GM18507 (cell line): ENCODE data around the gene CYB561D2.

Experiments
- DNase-seq: peaks from one replicate; pipeline ENCODE4 v3.0.0; 2011; ENCODE audit warnings: low read depth; ENCODE audit not compliant: insufficient read length; ENCODE audit errors: extremely low spot score
- FAIRE-seq: peaks from 2 replicates; lab custom pipeline; 2011; peaks lifted over from hg19 to GRCh38; lab: Jason Lieb, UNC

CYB561D2 gene

DNA sequence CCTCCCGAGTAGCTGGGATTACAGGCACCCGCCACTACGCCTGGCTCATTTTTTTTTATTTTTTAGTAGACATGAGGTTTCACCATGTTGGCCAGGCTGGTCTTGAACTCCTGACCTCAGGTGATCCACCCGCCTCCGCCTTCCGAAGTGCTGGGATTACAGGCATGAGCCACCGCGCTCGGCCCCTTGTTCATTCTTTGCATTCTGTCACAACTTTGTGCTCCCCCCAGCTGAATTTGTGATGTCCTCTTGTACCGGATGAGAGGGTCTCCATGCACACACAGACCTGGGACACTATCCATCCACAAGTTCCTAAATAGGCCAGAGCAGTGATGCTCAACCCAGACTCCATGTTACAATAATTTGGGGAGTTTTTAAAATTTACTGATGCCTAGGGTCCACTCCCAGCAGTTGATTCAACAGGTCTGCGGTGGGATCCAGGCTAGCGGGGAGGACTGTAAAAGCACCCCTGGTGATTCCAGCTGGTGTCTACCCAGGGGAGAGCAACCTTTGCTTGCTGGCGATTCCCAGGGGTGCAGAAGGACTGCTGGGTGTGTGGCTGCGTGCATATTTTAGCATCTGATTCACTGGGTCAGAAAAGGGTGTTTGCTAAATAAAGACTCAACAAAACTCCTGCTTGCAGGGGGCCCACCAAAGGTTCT is 11.0 kb upstream of the CYB561D2 start:
- DNase-seq (no peak), FAIRE-seq (peak; percentile 26)

DNA sequence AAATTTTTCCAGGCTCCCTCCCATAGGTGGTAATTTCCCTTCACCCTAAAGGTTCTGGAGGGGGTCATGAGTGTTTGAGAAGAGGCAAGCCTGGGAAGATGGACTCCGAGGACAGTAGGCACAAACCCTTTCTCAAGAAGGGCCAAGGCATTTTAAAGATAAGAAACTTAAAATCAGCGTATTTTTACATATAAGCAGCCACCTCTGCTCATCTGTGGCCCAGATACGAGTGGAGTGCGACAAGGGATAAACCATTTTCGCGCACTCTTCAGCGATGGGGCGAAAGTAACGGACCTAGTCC is 10.6 kb upstream of the CYB561D2 start:
- DNase-seq (no peak), FAIRE-seq (no peak)

DNA sequence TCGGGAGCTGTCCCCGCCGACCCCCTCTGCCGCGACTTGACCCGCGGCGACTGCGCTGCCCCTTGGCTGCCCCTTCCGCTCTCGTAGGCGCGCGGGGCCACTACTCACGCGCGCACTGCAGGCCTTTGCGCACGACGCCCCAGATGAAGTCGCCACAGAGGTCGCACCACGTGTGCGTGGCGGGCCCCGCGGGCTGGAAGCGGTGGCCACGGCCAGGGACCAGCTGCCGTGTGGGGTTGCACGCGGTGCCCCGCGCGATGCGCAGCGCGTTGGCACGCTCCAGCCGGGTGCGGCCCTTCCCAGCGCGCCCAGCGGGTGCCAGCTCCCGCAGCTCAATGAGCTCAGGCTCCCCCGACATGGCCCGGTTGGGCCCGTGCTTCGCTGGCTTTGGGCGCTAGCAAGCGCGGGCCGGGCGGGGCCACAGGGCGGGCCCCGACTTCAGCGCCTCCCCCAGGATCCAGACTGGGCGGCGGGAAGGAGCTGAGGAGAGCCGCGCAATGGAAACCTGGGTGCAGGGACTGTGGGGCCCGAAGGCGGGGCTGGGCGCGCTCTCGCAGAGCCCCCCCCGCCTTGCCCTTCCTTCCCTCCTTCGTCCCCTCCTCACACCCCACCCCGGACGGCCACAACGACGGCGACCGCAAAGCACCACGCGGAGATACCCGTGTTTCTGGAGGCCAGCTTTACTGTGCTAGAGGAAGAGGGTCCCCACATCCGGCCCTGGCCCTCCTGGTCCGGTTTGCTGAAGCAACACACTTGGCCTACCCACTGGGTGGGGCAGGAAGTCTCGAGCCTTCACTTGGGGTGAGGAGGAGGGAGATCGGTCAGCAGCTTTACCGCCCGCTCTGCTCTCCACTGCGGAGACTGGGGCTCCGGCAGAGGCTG is 10.0 kb upstream of the CYB561D2 start, which contains the start of gene RASSF1:
TSS of gene RASSF1 (minus strand) at position 389 of the 882 bp plus-strand sequence. CDS start at position 358, 31 bp downstream.
- FAIRE-seq (peak; percentile 88), DNase-seq (peak; percentile 65)

DNA sequence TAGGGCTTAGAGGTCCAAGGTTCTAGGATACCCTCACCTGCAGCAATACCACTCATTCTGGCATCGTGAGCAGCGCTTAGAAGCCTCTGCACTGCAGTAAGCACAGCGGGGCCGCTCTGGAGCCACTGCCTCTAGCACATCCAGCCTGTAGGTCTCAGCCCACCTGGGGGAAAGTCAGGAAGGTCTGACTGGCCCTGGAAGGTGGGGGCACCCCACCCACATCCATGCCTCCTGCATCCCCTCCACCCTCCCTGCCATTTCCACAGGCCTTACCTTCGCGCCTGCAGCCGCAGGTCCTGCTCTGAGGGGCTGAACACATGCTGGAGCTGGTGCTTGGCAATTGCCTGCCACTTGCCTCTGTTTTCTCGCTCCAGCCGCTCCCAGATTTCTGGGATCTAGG is 9.1 kb upstream of the CYB561D2 start:
- DNase-seq (no peak), FAIRE-seq (no peak)

DNA sequence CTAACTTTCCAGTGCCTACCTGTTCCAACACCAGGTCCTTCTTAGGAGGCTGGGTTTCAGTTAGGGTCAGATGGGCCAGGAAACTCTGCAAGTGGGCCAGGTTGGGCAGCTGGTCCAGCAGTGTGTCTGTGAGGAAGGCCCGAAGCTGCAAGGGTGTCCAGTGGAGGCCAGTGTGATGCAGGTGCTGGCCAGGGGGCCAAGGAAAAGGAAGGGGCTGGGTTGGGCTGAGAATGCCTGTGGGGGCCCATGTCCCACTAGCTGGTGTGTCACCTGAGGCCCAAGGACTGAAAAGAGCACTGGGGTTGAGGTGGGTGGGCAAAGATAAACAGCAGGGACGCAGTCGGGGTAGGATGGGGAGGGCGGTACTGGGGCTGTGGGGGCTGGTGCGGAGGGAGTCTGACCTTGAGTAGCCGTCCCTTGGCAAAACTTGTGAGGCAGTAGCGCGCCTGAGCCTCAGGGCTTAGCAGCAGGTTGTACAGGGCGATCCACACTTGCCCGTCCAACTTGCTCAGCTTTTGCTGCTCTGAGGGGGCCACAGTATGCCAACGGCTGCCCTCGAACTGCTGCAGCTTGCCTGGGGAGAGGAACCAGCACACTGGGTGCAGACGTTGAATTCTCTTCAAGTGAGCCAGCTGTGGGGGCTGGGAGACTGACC is 8.5 kb upstream of the CYB561D2 start:
- no peak for FAIRE-seq
- no peak for DNase-seq

DNA sequence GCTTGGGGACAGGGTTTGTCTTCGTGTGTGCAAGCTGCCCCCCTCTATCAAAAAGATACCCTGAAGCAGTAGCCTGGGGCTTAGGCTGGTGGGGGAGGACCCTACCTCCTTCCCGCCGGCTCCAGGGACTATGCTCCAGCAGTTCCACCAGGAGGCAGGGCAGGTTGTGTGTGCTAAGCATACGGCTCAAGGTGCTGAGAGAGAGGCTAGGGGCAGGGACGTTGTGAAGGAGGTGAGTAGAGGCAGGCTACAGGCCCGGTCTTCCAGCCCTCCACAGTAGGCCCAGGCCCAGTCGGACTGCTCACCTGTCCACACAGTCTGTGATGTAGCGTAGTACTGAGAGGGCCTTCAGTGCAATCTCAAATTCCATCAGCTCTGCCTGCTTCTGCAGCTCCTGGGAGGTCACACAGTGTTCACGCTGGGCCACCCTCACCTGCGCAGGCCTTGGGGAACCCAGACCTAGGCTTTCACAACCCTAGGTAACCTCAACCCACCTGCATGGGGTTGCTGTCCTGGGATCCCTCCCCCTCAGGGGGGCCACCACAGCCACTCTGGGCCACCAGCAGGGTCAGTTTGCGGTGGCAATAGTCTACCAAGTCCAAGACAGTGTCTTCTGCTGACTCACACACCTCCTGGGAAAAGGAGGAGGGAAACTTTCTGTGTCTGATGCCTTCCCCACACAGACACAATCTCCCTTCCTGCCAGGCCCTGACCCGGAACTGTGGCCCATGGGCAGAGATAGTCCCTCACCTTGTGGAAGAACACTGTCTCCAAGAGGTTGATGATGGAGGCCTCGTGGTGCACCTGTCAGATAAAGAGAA is 7.6 kb upstream of the CYB561D2 start:
- FAIRE-seq: no peak
- DNase-seq: no peak

DNA sequence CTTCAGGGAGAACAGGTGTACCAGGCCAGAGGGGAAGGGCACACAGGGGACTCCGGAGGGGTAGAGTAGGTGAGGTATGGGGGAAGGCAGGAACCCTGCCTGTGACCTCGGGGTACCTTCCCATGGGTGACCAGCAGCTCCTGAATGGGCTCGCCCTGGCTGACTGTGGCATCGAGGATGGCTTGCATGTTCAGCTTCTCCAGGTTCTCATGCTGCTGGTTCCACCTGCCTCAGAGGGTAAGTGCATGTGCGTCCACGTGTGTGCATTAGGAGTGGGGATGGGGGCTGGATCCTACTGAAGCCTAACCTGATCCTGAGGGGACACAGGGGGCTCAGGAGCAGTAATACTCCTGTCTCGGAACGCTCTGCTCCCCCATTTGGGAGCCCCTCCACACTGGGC is 5.7 kb upstream of the CYB561D2 start:
- FAIRE-seq (no peak), DNase-seq (no peak)

DNA sequence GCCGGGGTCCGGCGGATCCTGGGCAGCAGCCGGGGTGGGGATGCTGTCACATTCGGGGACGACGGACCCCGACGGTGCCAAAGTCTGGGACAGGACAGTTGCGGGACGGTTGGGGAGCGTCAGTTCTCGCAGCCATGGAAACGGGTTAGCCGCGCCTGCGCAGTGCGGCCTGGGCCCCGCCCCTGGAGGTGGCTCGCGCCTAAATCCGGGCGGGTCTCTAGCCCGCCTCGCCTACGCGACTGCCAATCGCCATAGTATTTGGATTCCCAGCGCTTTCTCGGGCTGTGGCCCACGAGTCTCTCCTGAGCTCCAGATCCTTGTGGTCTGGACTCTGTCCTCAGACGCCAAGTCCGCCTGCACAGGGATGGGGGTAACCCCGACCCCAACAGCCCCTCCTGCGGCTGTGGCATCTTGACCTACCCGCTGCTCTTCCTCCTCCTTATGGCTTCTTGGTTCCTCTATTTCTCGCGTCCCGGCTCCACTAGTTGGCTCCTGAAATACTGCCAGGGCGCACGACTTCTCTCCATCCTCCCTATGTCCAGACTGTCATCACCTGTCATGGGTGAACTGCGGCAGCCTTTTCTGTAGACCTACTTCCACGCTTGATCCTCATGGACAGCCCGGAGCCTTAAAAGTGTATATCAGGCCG is 5.0 kb upstream of the CYB561D2 start, which contains the start of gene ZMYND10:
TSS of gene ZMYND10 (minus strand) at position 147 of the 649 bp plus-strand sequence. CDS start 153 bp downstream, outside the sequence.
- FAIRE-seq: peak; percentile 72
- no peak for DNase-seq

DNA sequence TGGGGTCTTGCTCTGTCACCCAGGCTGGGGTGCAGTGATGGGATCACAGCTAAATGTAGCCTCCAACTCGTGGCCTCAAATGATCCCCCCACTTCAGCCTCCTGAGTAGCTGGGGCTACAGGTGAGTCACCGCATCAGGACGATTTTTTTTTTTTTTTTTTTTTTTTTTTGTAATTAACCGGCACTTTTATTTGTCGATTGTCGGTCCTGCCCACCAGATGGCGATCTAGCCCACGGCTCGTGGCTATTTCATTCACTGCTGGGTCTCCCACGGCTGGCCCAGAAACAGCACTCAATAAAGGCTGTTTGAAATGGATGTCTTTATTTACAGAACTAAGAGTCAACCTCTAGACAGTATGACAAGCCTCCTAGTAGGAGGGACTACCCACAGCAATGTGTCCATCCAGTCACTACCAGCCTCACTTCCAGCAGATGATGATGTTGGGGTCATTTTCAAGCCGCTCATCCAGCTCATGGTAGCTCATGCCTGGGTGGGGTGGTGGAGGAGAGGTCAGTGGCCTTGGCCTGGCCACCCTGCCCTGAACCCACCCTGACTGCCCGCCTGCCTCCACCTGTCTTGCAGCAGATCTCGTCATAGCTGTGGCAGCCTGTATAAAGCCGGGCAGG is 3.4 kb upstream of the CYB561D2 start:
- DNase-seq: no peak
- FAIRE-seq: peak; percentile 72

DNA sequence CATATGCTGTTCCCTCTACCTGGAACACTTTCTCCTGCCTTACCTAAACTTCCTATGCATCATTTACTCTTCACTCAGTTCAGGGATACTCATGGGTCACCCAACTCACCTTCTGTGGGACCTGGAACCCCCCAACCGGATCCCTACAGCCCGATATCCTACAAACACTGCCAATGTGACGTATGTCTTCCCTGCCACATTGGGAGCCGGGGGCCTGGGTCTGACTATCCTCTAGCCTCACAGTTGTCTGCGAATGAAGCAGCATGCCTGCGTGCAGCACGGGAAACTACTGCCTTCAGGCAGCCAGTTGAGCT is 492 bp upstream of the CYB561D2 start:
- FAIRE-seq: no peak
- no peak for DNase-seq

DNA sequence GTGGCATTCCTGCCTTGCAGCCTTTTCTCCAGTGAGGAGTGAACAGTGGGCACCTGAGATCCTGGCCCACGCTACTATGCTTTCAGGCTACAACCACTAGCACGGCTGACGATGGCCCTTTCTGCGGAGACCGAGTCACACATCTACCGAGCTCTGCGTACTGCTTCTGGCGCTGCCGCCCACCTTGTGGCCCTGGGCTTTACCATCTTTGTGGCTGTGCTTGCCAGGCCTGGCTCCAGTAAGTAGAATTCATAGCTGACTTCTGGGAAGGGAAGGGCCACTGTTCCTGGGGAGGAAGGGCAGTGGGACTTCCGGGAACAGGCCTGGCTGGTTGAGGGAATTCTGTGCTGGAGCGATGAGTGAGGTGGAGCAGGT is 648 bp downstream of the CYB561D2 start:
- FAIRE-seq (no peak), DNase-seq (no peak)

DNA sequence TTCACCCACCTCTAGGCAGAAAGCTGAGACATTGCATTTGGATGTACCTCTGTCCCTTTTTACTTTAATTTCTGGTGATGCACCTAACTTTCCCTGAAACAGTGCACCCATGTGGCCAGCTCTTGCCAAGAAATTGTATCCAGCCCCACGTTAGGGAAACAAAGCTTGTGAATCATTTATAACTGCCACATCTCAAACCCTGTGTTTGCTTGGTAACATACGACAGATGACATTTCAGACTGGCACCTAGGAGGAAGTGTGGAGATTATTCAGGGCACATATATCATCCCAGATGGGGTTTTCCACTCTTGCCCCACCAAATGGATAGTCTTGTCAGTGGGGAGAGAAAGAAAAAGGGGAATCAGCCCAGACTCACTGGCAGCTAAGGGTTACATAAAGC is 2.1 kb downstream of the CYB561D2 start:
- no peak for DNase-seq
- FAIRE-seq: no peak

DNA sequence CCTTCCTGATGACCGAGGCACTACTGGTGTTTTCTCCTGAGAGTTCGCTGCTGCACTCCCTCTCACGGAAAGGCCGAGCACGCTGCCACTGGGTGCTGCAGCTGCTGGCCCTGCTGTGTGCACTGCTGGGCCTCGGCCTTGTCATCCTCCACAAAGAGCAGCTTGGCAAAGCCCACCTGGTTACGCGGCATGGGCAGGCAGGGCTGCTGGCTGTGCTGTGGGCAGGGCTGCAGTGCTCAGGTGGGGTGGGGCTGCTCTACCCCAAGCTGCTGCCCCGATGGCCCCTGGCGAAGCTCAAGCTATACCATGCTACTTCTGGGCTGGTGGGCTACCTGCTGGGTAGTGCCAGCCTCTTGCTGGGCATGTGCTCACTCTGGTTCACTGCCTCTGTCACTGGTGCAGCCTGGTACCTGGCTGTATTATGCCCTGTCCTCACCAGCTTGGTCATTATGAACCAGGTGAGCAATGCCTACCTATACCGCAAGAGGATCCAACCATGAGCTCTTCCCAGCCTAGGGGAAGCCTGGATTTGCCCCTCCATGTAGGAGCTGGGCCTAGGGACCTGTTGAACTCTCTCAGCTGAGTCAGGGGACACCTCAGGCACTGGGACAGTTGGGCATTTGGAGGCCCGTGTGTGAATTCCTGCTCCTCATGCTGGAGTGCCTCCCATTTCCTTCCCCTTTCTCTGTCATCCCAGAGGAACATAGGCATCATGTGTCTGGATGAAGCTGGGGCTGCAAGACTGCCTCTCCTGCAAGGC is 2.8 kb downstream of the CYB561D2 start:
- DNase-seq (no peak), FAIRE-seq (no peak)

DNA sequence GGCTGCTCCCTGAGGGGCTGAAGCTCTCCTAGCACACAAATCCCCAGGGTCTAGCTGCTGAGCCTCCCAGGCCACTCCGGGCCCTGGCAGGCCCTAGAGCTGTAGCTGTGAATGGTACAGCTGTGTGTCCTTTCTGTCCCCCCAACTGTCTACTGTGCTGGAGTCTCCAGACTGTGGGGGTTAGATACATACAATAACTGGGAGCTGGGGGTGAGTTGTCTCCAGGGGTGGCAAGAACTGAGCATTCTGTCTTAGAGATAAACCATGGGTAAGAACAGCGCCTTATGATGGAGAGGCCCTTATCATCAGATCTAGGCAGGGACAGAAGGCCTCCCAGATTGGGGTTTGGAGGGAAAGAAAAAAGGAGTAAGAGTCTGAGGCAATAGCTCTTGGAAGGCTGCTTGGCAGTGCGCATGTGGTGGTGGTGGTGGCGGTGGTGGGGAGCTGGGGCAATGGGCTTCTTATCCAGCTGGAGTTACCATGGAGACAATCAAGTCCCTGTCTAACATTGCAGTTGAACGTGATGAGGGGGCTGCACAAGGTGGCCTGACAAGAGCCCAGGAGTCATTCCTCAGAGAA is 3.6 kb downstream of the CYB561D2 start:
- no peak for FAIRE-seq
- no peak for DNase-seq

DNA sequence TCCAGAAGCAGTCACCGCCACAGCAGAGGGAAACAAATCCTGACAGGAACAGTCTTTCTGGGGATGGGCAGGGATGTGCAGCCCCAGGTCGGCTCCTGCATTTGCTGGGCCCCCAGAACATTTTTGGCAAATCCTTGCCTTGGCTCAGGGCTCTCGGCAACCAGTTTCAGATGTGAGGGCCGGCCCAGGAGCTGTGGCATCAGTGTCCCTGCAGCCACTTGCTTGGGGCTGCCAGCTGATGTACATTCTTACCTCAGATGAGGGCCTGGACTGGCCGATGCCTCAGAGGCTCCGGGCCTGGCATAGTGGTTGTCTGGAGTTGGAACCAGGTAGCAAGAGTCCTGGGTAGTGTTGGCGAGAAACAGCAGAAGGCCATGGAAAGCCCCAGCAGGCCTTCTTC is 4.2 kb downstream of the CYB561D2 start:
- FAIRE-seq (no peak), DNase-seq (no peak)

DNA sequence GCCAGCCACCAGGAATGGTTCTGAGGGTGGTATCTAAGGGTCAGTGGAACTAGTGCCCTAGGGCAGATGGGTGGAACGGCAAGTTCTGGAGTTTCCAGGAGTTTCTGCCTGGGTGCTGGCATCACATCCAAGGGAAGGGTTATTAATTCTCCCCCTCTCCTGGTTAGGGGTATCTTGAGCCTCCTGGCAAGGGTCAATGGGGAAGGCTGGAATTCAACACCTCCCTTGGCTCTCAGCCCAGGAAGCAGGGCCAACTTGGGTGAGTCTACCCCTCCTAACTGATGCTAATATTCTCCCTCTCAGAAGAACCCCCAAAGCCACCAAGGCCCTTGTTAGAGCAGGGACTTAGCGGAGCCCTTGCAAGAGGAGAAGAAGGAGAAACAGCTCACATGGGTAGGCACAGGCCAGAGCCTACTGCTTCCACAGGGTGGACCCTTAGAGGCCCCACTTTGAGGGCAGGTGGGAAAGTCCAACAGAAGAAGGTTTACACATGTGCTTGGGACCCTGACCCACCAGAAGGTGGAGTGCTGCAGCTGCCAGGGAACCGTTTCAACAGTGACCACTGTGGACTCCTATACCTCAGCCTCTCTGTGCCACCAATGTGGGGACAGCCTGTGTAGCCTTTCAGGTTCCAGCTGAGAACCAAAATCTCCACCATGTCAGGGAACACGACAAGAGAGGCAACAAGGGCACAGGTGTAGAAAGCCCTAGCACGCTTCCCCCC is 5.3 kb downstream of the CYB561D2 start:
- FAIRE-seq: no peak
- DNase-seq: no peak

DNA sequence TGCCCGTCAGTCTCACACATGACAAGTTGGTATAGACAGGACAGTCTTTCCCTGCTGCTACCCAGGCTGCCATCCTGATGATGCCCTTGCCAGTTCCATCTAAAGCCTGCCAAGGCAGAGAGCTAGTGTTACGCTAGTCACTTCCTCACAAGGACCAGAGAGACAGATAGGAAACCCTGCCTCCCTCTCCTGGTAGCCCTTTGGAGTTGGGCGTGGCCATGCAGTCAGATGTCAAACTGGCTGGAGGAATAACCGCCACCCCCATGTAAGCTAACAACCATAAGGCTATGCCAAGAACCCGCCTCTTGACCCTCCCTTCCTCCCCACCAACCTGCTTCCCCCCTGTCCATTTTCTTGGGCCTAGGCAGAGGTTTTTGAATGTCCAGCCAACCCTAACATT is 5.9 kb downstream of the CYB561D2 start:
- DNase-seq: no peak

More for the DNA sequence above, 5.9 kb downstream of the CYB561D2 start:
- no peak for FAIRE-seq
